ENCODE data around the gene MAT2A. TPM values are rescaled to one million over a fixed set of nuclear protein-coding genes. Genes with fewer than 3 reads are reported as not detected.

MAT2A gene
- total and polyA plus RNA-seq, 2 of the 8 experiments (the other 6 are each of a cell fraction or from before 2014, with no cell fraction given) = 255 to 307 TPM

- Histone ChIP-seq H3K56ac (replicated peaks; ENCODE audit: insufficient read length, low read depth, low read length) (no peak overlapping the region), H3K36me3 (ENCODE audit: control insufficient read depth in 2 of 4, insufficient read depth in 4 of 4, low read length in 3 of 4) (peaks cover 39 to 66% (median 52%) of the 10 kb centered on the region in 4 experiments), H4K20me1 (replicated peaks in 1 of 2; ENCODE audit: control insufficient read depth in 1 of 2, insufficient read depth in 2 of 2, low read length in 2 of 2) (peaks cover 15 to 20% of the 10 kb centered on the region in 2 experiments), H3K4me3 (ENCODE audit: extremely low read depth in 1 of 4, insufficient read depth in 2 of 4, low read depth in 3 of 4, low read length in 4 of 4) (no peak overlapping the region), H2BK120ac (replicated peaks; ENCODE audit: low read depth, low read length) (no peak overlapping the region), H3K4me2 (ENCODE audit: insufficient read depth in 1 of 2, low read depth in 2 of 2, low read length in 2 of 2) (no peak overlapping the region), H3K14ac (ENCODE audit: insufficient read length) (no peak overlapping the region), H3K23me2 (ENCODE audit: low read depth, low read length) (no peaks in the 10 kb centered on the region), H2BK15ac (ENCODE audit: low read length) (no peak overlapping the region), H2BK5ac (ENCODE audit: low read depth, low read length) (no peak overlapping the region), H2AFZ (ENCODE audit: low read length) (no peak overlapping the region), H4K5ac (ENCODE audit: insufficient read length, low read depth, low read length) (no peak overlapping the region), H4K91ac (replicated peaks; ENCODE audit: insufficient read length, low read length) (no peak overlapping the region), H3K79me1 (ENCODE audit: low read depth, low read length) (no peaks in the 10 kb centered on the region), H2BK12ac (ENCODE audit: low read depth, low read length) (no peak overlapping the region), H3K23ac (ENCODE audit: insufficient read length) (no peak overlapping the region), H2AK5ac (ENCODE audit: low read depth, low read length) (no peak overlapping the region), H3K27me3 (replicated peaks in 1 of 4; ENCODE audit: control insufficient read depth in 3 of 4, extremely low read depth in 1 of 4, insufficient read depth in 3 of 4, low read length in 3 of 4) (no peaks in the 10 kb centered on the region), H3K79me2 (ENCODE audit: control insufficient read depth in 1 of 2, insufficient read depth in 2 of 2, low read length in 2 of 2) (peaks cover 12 to 20% of the 10 kb centered on the region in 2 experiments), H2BK20ac (ENCODE audit: low read length) (no peak overlapping the region), H3K27ac (ENCODE audit: low read depth, low read length) (no peak overlapping the region), H3K4ac (replicated peaks; ENCODE audit: insufficient read length, low read depth, low read length) (no peak overlapping the region), H3K9ac (replicated peaks in 1 of 4; ENCODE audit: extremely low read depth in 1 of 4, low read depth in 3 of 4, low read length in 3 of 4) (no peak overlapping the region), H3K18ac (ENCODE audit: extremely low read depth, low read length) (no peak overlapping the region), H4K8ac (ENCODE audit: extremely low read depth, insufficient read depth, low read length) (no peak overlapping the region), H3K4me1 (replicated peaks in 1 of 4; ENCODE audit: control insufficient read depth in 3 of 4, insufficient read depth in 4 of 4, low read length in 3 of 4) (peaks cover 0 to 8% (median 2%) of the 10 kb centered on the region in 4 experiments; a peak in 3 of 7 replicates), H3K9me3 (ENCODE audit: insufficient read depth in 2 of 2, low read depth in 1 of 2, low read length in 1 of 2) (no peaks in the 10 kb centered on the region)
- DNase-seq (ENCODE audit: low read depth in 1 of 2, low spot score in 2 of 2) (no peak), FAIRE-seq (no peak)
- TF ChIP-seq POLR2A (IDR thresholded peaks at IDR 0.05; ENCODE audit: control extremely low read depth in 1 of 2, low read depth in 2 of 2, low read length in 2 of 2) (peak in 1 of 2 experiments; percentile 12; a peak in 2 of 3 replicates), SP1 (IDR thresholded peaks at IDR 0.05; ENCODE audit: low read depth, low read length) (no peak), SIX5 (IDR thresholded peaks at IDR 0.05; ENCODE audit: low read depth, low read length) (no peak), POLR2AphosphoS5 (IDR thresholded peaks at IDR 0.05; ENCODE audit: low read depth, low read length) (peak; percentile 82)
- POLR2A ChIA-PET (ENCODE audit: partially characterized antibody) = interaction anchor here (0.5 to 38.6 kb wide), 31 partner anchors 5 to 236 kb away, joined by 3 to 1889 read pairs (median 5); partner anchors contain the start of genes CAPG, ELMOD3, GGCX and MAT2A
- CTCF ChIA-PET (ENCODE audit: partially characterized antibody) = interaction anchor here (0.6 to 4.9 kb wide), 12 partner anchors 10 to 180 kb away, joined by 3 to 46 read pairs (median 4); partner anchors contain the start of gene SH2D6
- 86% methylated on average over 5 of the region's 5 CpGs; no CpG with 5 or more reads in 1 of the 2 experiments for WGBS, 2 experiments (ENCODE audit: extremely low coverage in 1 of 2, insufficient coverage in 1 of 2, insufficient read length in 1 of 2, insufficient replicate concordance in 2 of 2, low coverage in 1 of 2, low lambda C conversion rate in 2 of 2, missing lambda C conversion rate in 1 of 2)
Observed at GRCh38 chr2:85545780-85546240, 6.8 kb downstream of the MAT2A start.

Data from H1 (cell line).